ENCODE measurements around the gene ZBTB16.

- TF ChIP-seq, protein P1, sequence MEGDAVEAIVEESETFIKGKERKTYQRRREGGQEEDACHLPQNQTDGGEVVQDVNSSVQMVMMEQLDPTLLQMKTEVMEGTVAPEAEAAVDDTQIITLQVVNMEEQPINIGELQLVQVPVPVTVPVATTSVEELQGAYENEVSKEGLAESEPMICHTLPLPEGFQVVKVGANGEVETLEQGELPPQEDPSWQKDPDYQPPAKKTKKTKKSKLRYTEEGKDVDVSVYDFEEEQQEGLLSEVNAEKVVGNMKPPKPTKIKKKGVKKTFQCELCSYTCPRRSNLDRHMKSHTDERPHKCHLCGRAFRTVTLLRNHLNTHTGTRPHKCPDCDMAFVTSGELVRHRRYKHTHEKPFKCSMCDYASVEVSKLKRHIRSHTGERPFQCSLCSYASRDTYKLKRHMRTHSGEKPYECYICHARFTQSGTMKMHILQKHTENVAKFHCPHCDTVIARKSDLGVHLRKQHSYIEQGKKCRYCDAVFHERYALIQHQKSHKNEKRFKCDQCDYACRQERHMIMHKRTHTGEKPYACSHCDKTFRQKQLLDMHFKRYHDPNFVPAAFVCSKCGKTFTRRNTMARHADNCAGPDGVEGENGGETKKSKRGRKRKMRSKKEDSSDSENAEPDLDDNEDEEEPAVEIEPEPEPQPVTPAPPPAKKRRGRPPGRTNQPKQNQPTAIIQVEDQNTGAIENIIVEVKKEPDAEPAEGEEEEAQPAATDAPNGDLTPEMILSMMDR (IDR thresholded peaks at IDR 0.05), result no peak
- no peak for TF ChIP-seq POLR2A (IDR thresholded peaks at IDR 0.05)
These were observed 1.9 kb upstream of the ZBTB16 start for GRCh38 chr11:114057605-114058004.
